HEK293 (cell line): ENCODE measurements around the gene TREX2.

Experiments used
- CTCF ChIA-PET: fragments of 350-600 bp; formaldehyde crosslinking; extraction: SDS; loops from one replicate; lab custom pipeline; 2021; ENCODE audit warnings: antibody characterized with exemption; lab: Yijun Ruan, JAX
- POLR2A ChIA-PET: fragments of 300-600 bp; formaldehyde crosslinking; extraction: SDS; loops from one replicate; lab custom pipeline; 2020; ENCODE audit warnings: antibody characterized with exemption, inconsistent platforms; lab: Yijun Ruan, JAX
- H3K27ac ChIP-seq: fragments of 200-500 bp; sonication (Bioruptor generic); 2 replicates; pipeline ENCODE4 v1.5.1; 2014; ENCODE audit warnings: low read depth, low read length, control low read depth, inconsistent platforms; ENCODE audit errors: extremely low read depth
- H3K36me3 ChIP-seq, 2 experiments: fragments of 200-500 bp in 1 of 2; sonication (Bioruptor generic) in 1 of 2; 1 replicate in 1 of 2; 2 replicates in 1 of 2; pipeline ENCODE4 v1.5.1; 2014 to 2017; ENCODE audit warnings: inconsistent platforms in 2 of 2, low read length in 2 of 2; ENCODE audit not compliant: control insufficient read depth in 2 of 2, insufficient read depth in 1 of 2
- H3K4me1 ChIP-seq: fragments of 200-500 bp; sonication (Bioruptor generic); 2 replicates; pipeline ENCODE4 v1.5.1; 2014; ENCODE audit warnings: mild to moderate bottlenecking, low read length, inconsistent platforms; ENCODE audit not compliant: control insufficient read depth, insufficient read depth
- H3K4me3 ChIP-seq: 2 replicates; pipeline ENCODE4 v1.5.1; 2011; ENCODE audit warnings: low read depth, mild to moderate bottlenecking, control low read depth, low read length, moderate library complexity
- H3K9me3 ChIP-seq: fragments of 200-500 bp; sonication (Bioruptor generic); 2 replicates; pipeline ENCODE4 v1.5.1; 2014; ENCODE audit warnings: low read depth, low read length, inconsistent platforms; ENCODE audit not compliant: control insufficient read depth, insufficient read depth
- KLF10 ChIP-seq: fragments of 450-650 bp; IDR thresholded peaks from 2 replicates; pipeline ENCODE4 v1.5.1; 2018; ENCODE audit warnings: missing biosample characterization, mild to moderate bottlenecking, missing genetic modification characterization
- MZF1 ChIP-seq: fragments of 450-650 bp; formaldehyde crosslinking; IDR thresholded peaks from 2 replicates; pipeline ENCODE4 v1.5.1; 2017; ENCODE audit warnings: missing biosample characterization, missing genetic modification characterization, borderline replicate concordance
- OVOL3 ChIP-seq: fragments of 450-650 bp; formaldehyde crosslinking; IDR thresholded peaks from 2 replicates; pipeline ENCODE4 v1.5.1; 2016; ENCODE audit warnings: missing biosample characterization, missing genetic modification characterization
- SALL2 ChIP-seq: fragments of 450-650 bp; formaldehyde crosslinking; IDR thresholded peaks from 2 replicates; pipeline ENCODE4 v1.5.0; 2017; ENCODE audit warnings: missing biosample characterization, mild to moderate bottlenecking, missing genetic modification characterization, borderline replicate concordance
- SP2 ChIP-seq: fragments of 450-650 bp; formaldehyde crosslinking; IDR thresholded peaks from 2 replicates; pipeline ENCODE4 v1.5.1; 2016; ENCODE audit warnings: missing biosample characterization, missing genetic modification characterization
- ZBTB6 ChIP-seq: fragments of 450-650 bp; formaldehyde crosslinking; IDR thresholded peaks from 2 replicates; pipeline ENCODE4 v1.5.1; 2017; ENCODE audit warnings: missing biosample characterization, missing genetic modification characterization
- ZFHX2 ChIP-seq: fragments of 450-650 bp; formaldehyde crosslinking; conservative IDR thresholded peaks from 2 replicates; pipeline ENCODE4 v1.5.1; 2016; ENCODE audit warnings: missing biosample characterization, missing genetic modification characterization
- ZFP3 ChIP-seq: fragments of 450-650 bp; formaldehyde crosslinking; IDR thresholded peaks from 2 replicates; pipeline ENCODE4 v1.5.1; 2016; ENCODE audit warnings: low read depth, missing biosample characterization, missing genetic modification characterization
- ZNF211 ChIP-seq: fragments of 450-650 bp; formaldehyde crosslinking; IDR thresholded peaks from 2 replicates; pipeline ENCODE4 v1.5.1; 2016; ENCODE audit warnings: low read depth, missing biosample characterization, missing genetic modification characterization
- ZNF221 ChIP-seq: fragments of 450-650 bp; formaldehyde crosslinking; IDR thresholded peaks from 2 replicates; pipeline ENCODE4 v1.5.1; 2017; ENCODE audit warnings: missing biosample characterization, missing genetic modification characterization, borderline replicate concordance
- ZNF223 ChIP-seq: fragments of 450-650 bp; formaldehyde crosslinking; IDR thresholded peaks from 2 replicates; pipeline ENCODE4 v1.5.1; 2016; ENCODE audit warnings: missing biosample characterization, missing genetic modification characterization
- ZNF292 ChIP-seq: fragments of 450-650 bp; formaldehyde crosslinking; IDR thresholded peaks from 2 replicates; pipeline ENCODE4 v1.5.1; 2016; ENCODE audit warnings: low read depth, missing biosample characterization, missing genetic modification characterization, borderline replicate concordance
- ZNF302 ChIP-seq: fragments of 450-650 bp; formaldehyde crosslinking; IDR thresholded peaks from 2 replicates; pipeline ENCODE4 v1.5.1; 2016; ENCODE audit warnings: missing biosample characterization, missing genetic modification characterization, low read depth
- ZNF423 ChIP-seq: fragments of 450-650 bp; formaldehyde crosslinking; IDR thresholded peaks from 2 replicates; pipeline ENCODE4 v1.5.1; 2016; ENCODE audit warnings: missing biosample characterization, missing genetic modification characterization
- ZNF449 ChIP-seq: fragments of 450-650 bp; formaldehyde crosslinking; IDR thresholded peaks from 2 replicates; pipeline ENCODE4 v1.5.1; 2017; ENCODE audit warnings: missing biosample characterization, mild to moderate bottlenecking, missing genetic modification characterization, moderate library complexity
- ZNF623 ChIP-seq: fragments of 450-650 bp; formaldehyde crosslinking; IDR thresholded peaks from 2 replicates; pipeline ENCODE4 v1.5.1; 2016; ENCODE audit warnings: missing biosample characterization, missing genetic modification characterization
- ZNF624 ChIP-seq: fragments of 450-650 bp; formaldehyde crosslinking; IDR thresholded peaks from 2 replicates; pipeline ENCODE4 v1.5.1; 2017; ENCODE audit warnings: missing biosample characterization, missing genetic modification characterization
- ZNF626 ChIP-seq: fragments of 450-650 bp; sonication (Bioruptor Pico); formaldehyde crosslinking; IDR thresholded peaks from 2 replicates; pipeline ENCODE4 v1.5.1; 2018; ENCODE audit warnings: missing biosample characterization, missing genetic modification characterization, inconsistent platforms
- ZNF660 ChIP-seq: fragments of 450-650 bp; IDR thresholded peaks from 2 replicates; pipeline ENCODE4 v1.5.1; 2018; ENCODE audit warnings: missing biosample characterization, mild to moderate bottlenecking, missing genetic modification characterization
- ZNF830 ChIP-seq: fragments of 450-650 bp; IDR thresholded peaks from 2 replicates; pipeline ENCODE4 v1.5.0; 2018; ENCODE audit warnings: missing biosample characterization, missing genetic modification characterization, low read depth, mild to moderate bottlenecking, moderate library complexity
- ZSCAN4 ChIP-seq: fragments of 450-650 bp; formaldehyde crosslinking; IDR thresholded peaks from 2 replicates; pipeline ENCODE4 v1.5.1; 2017; ENCODE audit warnings: missing biosample characterization, missing genetic modification characterization
- TF ChIP-seq, protein P1 (sequence below): fragments of 450-650 bp; IDR thresholded peaks from 2 replicates; pipeline ENCODE4 v1.5.1; 2018; ENCODE audit warnings: missing biosample characterization, mild to moderate bottlenecking, missing genetic modification characterization

The TREX2 gene

DNA sequence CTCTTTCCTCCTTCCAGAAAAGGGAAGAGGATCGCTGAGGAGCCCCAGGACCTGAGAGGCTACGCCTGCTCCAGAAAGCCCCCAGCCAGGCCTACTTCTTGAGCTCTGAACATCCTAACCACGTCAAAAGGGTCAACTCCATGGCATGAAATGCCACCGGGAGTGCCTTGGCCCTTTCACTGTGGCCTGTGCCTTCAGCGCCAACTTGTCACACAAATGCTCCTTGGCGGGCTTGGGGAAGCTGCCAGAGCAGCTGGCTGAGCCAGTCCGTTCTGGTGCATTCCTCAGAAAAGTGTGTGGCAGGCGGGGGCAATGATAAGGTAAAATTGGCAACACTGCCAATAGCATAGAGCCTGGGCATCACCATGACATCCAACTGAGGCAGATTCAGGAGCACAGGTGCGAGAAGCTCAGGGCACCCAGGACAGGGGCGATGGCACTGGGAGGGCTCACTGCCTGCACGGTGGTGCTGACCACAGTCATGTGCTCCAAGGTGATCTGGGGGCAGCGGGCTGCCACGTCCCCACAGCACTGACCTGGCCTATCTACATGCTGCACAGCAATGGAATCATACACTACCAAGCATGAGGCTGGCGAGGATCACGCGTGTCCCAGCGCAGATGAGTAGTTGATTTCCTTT lies 12.1 kb upstream of the TREX2 start:
- TF ChIP-seq ZNF211 (tag by site-specific recombination) (no peak), ZNF302 (no peak)
- Histone ChIP-seq H3K27ac (no peak overlapping the region), H3K4me1 (no peaks in the 10 kb centered on the region), H3K36me3 (peaks cover 5 to 56% of the 10 kb centered on the region in 2 experiments; a peak in 2 of 3 replicates), H3K4me3 (no peak overlapping the region), H3K9me3 (no peaks in the 10 kb centered on the region)
- ChIA-PET POLR2A (no interaction called here), CTCF (interaction anchor here (0.6 to 5.0 kb wide), 2 partner anchors 15 to 49 kb away, joined by 3 to 81 read pairs; no protein-coding TSS in a partner anchor)

- POLR2A ChIA-PET: no interaction called here
- H3K4me1 ChIP-seq: no peaks in the 10 kb centered on the region
- peaks cover 5 to 49% of the 10 kb centered on the region in 2 experiments; a peak in 2 of 3 replicates for H3K36me3 ChIP-seq
- no peak overlapping the region for H3K27ac ChIP-seq
- TF ChIP-seq ZNF423 (tag by site-specific recombination) (no peak), ZBTB6 (tag by site-specific recombination) (no peak), KLF10 (tag by site-specific recombination) (no peak), MZF1 (tag by site-specific recombination) (no peak), ZNF660 (no peak), ZNF830 (tag by site-specific recombination) (no peak), ZNF623 (tag by site-specific recombination) (no peak), ZFHX2 (tag by site-specific recombination) (no peak), ZNF624 (tag by site-specific recombination) (no peak), ZNF223 (tag by site-specific recombination) (no peak), ZNF449 (tag by site-specific recombination) (no peak), ZNF626 (tag by site-specific recombination) (no peak), ZNF221 (tag by site-specific recombination) (no peak), SP2 (tag by site-specific recombination) (no peak), ZNF292 (tag by site-specific recombination) (no peak), ZFP3 (tag by site-specific recombination) (no peak), OVOL3 (tag by site-specific recombination) (no peak), ZSCAN4 (no peak), SALL2 (no peak)
- TF ChIP-seq, protein P1, sequence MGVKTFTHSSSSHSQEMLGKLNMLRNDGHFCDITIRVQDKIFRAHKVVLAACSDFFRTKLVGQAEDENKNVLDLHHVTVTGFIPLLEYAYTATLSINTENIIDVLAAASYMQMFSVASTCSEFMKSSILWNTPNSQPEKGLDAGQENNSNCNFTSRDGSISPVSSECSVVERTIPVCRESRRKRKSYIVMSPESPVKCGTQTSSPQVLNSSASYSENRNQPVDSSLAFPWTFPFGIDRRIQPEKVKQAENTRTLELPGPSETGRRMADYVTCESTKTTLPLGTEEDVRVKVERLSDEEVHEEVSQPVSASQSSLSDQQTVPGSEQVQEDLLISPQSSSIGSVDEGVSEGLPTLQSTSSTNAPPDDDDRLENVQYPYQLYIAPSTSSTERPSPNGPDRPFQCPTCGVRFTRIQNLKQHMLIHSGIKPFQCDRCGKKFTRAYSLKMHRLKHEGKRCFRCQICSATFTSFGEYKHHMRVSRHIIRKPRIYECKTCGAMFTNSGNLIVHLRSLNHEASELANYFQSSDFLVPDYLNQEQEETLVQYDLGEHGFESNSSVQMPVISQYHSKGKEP: no peak
- CTCF ChIA-PET: interaction anchor here (0.6 to 5.0 kb wide), 2 partner anchors 49 to 150 kb away, joined by 3 to 81 read pairs; no protein-coding TSS in a partner anchor
- H3K9me3 ChIP-seq: no peaks in the 10 kb centered on the region
- H3K4me3 ChIP-seq: no peak overlapping the region
Measured at GRCh38 chrX:153457136-153457825, 11.4 kb upstream of the TREX2 start.
